Loucy (cell line): ENCODE data around the gene LRRC15.

ENCODE experiments used
- H2AFZ ChIP-seq: fragments of 200-600 bp; sonication (generic); 2 replicates; pipeline ENCODE4 v1.6.0; 2016; ENCODE audit warnings: antibody characterized with exemption, mild to moderate bottlenecking, low read length, moderate library complexity
- H3F3A ChIP-seq: fragments of 200-600 bp; 2 replicates; pipeline ENCODE4 v1.6.0; 2016; ENCODE audit warnings: antibody characterized with exemption, low read depth, mild to moderate bottlenecking
- H3K27me3 ChIP-seq: fragments of 200-600 bp; sonication (generic); 2 replicates; pipeline ENCODE4 v1.6.1; 2014; ENCODE audit warnings: low read length, mild to moderate bottlenecking; ENCODE audit not compliant: insufficient read depth, poor library complexity, severe bottlenecking
- H3K36me3 ChIP-seq: fragments of 200-600 bp; sonication (generic); 2 replicates; pipeline ENCODE4 v1.6.1; 2016; ENCODE audit warnings: low read length; ENCODE audit not compliant: insufficient read depth
- H3K4me1 ChIP-seq: fragments of 200-600 bp; sonication (generic); 2 replicates; pipeline ENCODE4 v1.5.1; 2014; ENCODE audit warnings: low read length, mild to moderate bottlenecking; ENCODE audit not compliant: insufficient read depth, poor library complexity, severe bottlenecking
- H3K4me2 ChIP-seq: fragments of 200-600 bp; sonication (generic); 2 replicates; pipeline ENCODE4 v1.6.0; 2014; ENCODE audit warnings: antibody characterized with exemption, low read length, low read depth, mild to moderate bottlenecking; ENCODE audit not compliant: poor library complexity, severe bottlenecking
- H3K4me3 ChIP-seq: fragments of 200-600 bp; sonication (generic); 2 replicates; pipeline ENCODE4 v1.5.1; 2014; ENCODE audit warnings: low read length, mild to moderate bottlenecking, mixed read lengths; ENCODE audit not compliant: poor library complexity, severe bottlenecking
- H3K79me2 ChIP-seq: fragments of 200-600 bp; sonication (generic); 2 replicates; pipeline ENCODE4 v1.6.1; 2014; ENCODE audit warnings: low read length; ENCODE audit not compliant: insufficient read depth
- H3K9ac ChIP-seq: fragments of 200-600 bp; sonication (generic); 2 replicates; pipeline ENCODE4 v1.6.0; 2014; ENCODE audit warnings: mild to moderate bottlenecking, low read depth, low read length, moderate library complexity; ENCODE audit not compliant: poor library complexity, severe bottlenecking
- H3K9me2 ChIP-seq: fragments of 200-600 bp; sonication (generic); replicated peaks from 2 replicates; pipeline ENCODE4 v1.6.1; 2016; ENCODE audit warnings: low read depth, low read length, mixed read lengths
- H3K9me3 ChIP-seq: fragments of 200-600 bp; sonication (generic); 2 replicates; pipeline ENCODE4 v1.6.1; 2014; ENCODE audit warnings: mild to moderate bottlenecking, antibody characterized with exemption, low read length, low read depth; ENCODE audit not compliant: insufficient read depth
- H4K20me1 ChIP-seq: fragments of 200-600 bp; sonication (generic); 2 replicates; pipeline ENCODE4 v1.6.0; 2014; ENCODE audit warnings: antibody characterized with exemption, low read length, mild to moderate bottlenecking; ENCODE audit not compliant: insufficient read depth, poor library complexity, severe bottlenecking
- CTCF ChIP-seq: fragments of 200-600 bp; sonication (generic); conservative IDR thresholded peaks from 2 replicates; pipeline ENCODE4 v1.5.1; 2014; ENCODE audit warnings: mild to moderate bottlenecking, antibody characterized with exemption, low read length
- EZH2phosphoT487 ChIP-seq: fragments of 200-600 bp; IDR thresholded peaks from 2 replicates; pipeline ENCODE4 v1.6.1; 2018; ENCODE audit warnings: antibody characterized with exemption, mild to moderate bottlenecking, moderate library complexity, borderline replicate concordance

LRRC15 gene

GRCh38 chr3:194375473-194376240 lies 6.1 kb upstream of the LRRC15 start:
- no peaks in the 10 kb centered on the region for H3F3A ChIP-seq
- no peaks in the 10 kb centered on the region for H3K4me1 ChIP-seq
- TF ChIP-seq CTCF (no peak), EZH2phosphoT487 (no peak)
- no peak overlapping the region for H3K4me3 ChIP-seq
- no peak overlapping the region for H2AFZ ChIP-seq
- no peaks in the 10 kb centered on the region for H3K79me2 ChIP-seq
- no peaks in the 10 kb centered on the region for H4K20me1 ChIP-seq
- H3K27me3 ChIP-seq: no peaks in the 10 kb centered on the region
- no peak overlapping the region for H3K9ac ChIP-seq
- H3K9me2 ChIP-seq: no peaks in the 10 kb centered on the region
- H3K9me3 ChIP-seq: no peaks in the 10 kb centered on the region
- H3K4me2 ChIP-seq: no peak overlapping the region
- no peaks in the 10 kb centered on the region for H3K36me3 ChIP-seq

DNA sequence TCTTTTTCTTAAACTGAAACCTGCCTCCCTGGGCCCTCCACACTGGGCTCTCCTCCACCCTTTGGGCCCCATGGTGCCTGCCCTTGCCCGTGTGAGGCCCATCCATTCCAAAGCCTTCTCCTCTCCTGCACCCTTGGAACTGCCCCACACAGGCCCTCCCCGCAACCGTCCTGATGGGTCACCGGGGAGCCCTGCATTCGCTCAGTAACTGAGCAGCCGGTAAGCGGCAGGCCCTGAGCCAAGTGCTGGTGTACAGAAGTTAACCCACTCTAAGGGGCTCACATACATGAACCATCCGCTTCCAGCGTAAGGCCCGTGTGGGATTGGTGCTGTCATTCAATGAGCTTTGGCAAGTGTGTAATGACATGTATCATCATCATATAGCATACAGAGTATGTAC lies 5.4 kb upstream of the LRRC15 start:
- Histone ChIP-seq H3K9me3 (no peaks in the 10 kb centered on the region), H3K9me2 (no peaks in the 10 kb centered on the region), H2AFZ (no peak overlapping the region), H3F3A (no peaks in the 10 kb centered on the region), H3K4me3 (no peak overlapping the region), H4K20me1 (no peaks in the 10 kb centered on the region), H3K4me1 (no peaks in the 10 kb centered on the region), H3K79me2 (no peaks in the 10 kb centered on the region), H3K36me3 (no peaks in the 10 kb centered on the region), H3K27me3 (no peaks in the 10 kb centered on the region), H3K4me2 (no peak overlapping the region), H3K9ac (no peak overlapping the region)
- no peak for TF ChIP-seq EZH2phosphoT487

- H3K9me3 ChIP-seq: no peaks in the 10 kb centered on the region
- H3K4me3 ChIP-seq: no peak overlapping the region
- H3K27me3 ChIP-seq: no peaks in the 10 kb centered on the region
- no peak overlapping the region for H3K4me2 ChIP-seq
- TF ChIP-seq CTCF: no peak
- no peak for TF ChIP-seq EZH2phosphoT487
- no peaks in the 10 kb centered on the region for H3K79me2 ChIP-seq
- H3K36me3 ChIP-seq: no peaks in the 10 kb centered on the region
- no peaks in the 10 kb centered on the region for H3K4me1 ChIP-seq
- H3F3A ChIP-seq: no peaks in the 10 kb centered on the region
- H3K9me2 ChIP-seq: no peaks in the 10 kb centered on the region
- no peaks in the 10 kb centered on the region for H4K20me1 ChIP-seq
- H3K9ac ChIP-seq: no peak overlapping the region
- H2AFZ ChIP-seq: no peak overlapping the region
Observed at GRCh38 chr3:194373899-194374298, 4.4 kb upstream of the LRRC15 start.

GRCh38 chr3:194373028-194373427 lies 3.5 kb upstream of the LRRC15 start:
- Histone ChIP-seq H3K36me3 (no peaks in the 10 kb centered on the region), H4K20me1 (no peaks in the 10 kb centered on the region), H3K4me3 (no peak overlapping the region), H3K4me2 (no peak overlapping the region), H3K4me1 (no peaks in the 10 kb centered on the region), H3K79me2 (no peaks in the 10 kb centered on the region), H3K27me3 (no peaks in the 10 kb centered on the region), H3K9me3 (no peaks in the 10 kb centered on the region), H2AFZ (no peak overlapping the region), H3F3A (no peaks in the 10 kb centered on the region), H3K9ac (no peak overlapping the region), H3K9me2 (no peaks in the 10 kb centered on the region)
- no peak for TF ChIP-seq CTCF
- TF ChIP-seq EZH2phosphoT487: no peak
